Measurements from ENCODE around the gene USP17L17.
"Not testable (repeated sequence)": the region's sequence is repeated elsewhere in the genome, so short reads cannot be mapped to it uniquely, and the experiment has no call there.

The USP17L17 gene

GRCh38 chr4:9219852-9220251 is 23.8 kb upstream of the USP17L17 start, which contains the start of gene USP17L12:
Gene USP17L12, plus strand, starts transcription at chr4:9220152. Its CDS starts 0 bp downstream, at chr4:9220152.
- H3K36me3 ChIP-seq (replicated peaks in 1 of 2; ENCODE audit: control insufficient read depth in 2 of 2, insufficient read depth in 2 of 2, low read length in 2 of 2); H4K8ac ChIP-seq (ENCODE audit: low read depth, low read length); H3K4me2 ChIP-seq (ENCODE audit: insufficient read depth, low read length, poor library complexity, severe bottlenecking); H3K4me3 ChIP-seq (ENCODE audit: low read length in 2 of 2); H3K23ac ChIP-seq (ENCODE audit: low read depth, low read length, poor library complexity); H2BK120ac ChIP-seq (ENCODE audit: low read depth, low read length); H3K4me1 ChIP-seq (ENCODE audit: control insufficient read depth in 2 of 2, insufficient read depth in 1 of 2, low read depth in 1 of 2, low read length in 2 of 2); H2AK5ac ChIP-seq (ENCODE audit: low read depth, low read length); H2BK5ac ChIP-seq (ENCODE audit: low read length); H3K4ac ChIP-seq (ENCODE audit: low read length); H2BK15ac ChIP-seq (ENCODE audit: low read length); H3K9me3 ChIP-seq (replicated peaks in 1 of 2; ENCODE audit: control insufficient read depth in 2 of 2, insufficient read depth in 1 of 2, low read depth in 1 of 2, low read length in 2 of 2); H3K18ac ChIP-seq (ENCODE audit: low read length); H3K79me1 ChIP-seq (ENCODE audit: low read depth, low read length); H3K27me3 ChIP-seq (ENCODE audit: control insufficient read depth in 3 of 3, insufficient read depth in 3 of 3, low read depth in 1 of 3, low read length in 3 of 3); H2AFZ ChIP-seq (ENCODE audit: low read length); DNase-seq (ENCODE audit: low spot score); H3K14ac ChIP-seq (ENCODE audit: low read length); H3K27ac ChIP-seq (replicated peaks; ENCODE audit: low read length); H3K9ac ChIP-seq (ENCODE audit: low read depth, low read length, poor library complexity); H4K91ac ChIP-seq (ENCODE audit: low read depth, low read length, poor library complexity); H2BK12ac ChIP-seq (ENCODE audit: low read length): not testable (repeated sequence)
- WGBS, 2 donors (ENCODE audit: extremely low coverage in 2 of 2, insufficient read length in 2 of 2, insufficient replicate concordance in 1 of 2) = no CpG with 5 or more reads among the region's 13 CpGs

GRCh38 chr4:9224596-9224995 is 19.1 kb upstream of the USP17L17 start, which contains the start of gene USP17L13:
Gene USP17L13, plus strand, starts transcription at chr4:9224896. Its CDS starts 0 bp downstream, at chr4:9224896.
- H3K27me3 ChIP-seq (ENCODE audit: control insufficient read depth in 3 of 3, insufficient read depth in 3 of 3, low read depth in 1 of 3, low read length in 3 of 3); H3K18ac ChIP-seq (ENCODE audit: low read length); H3K4me2 ChIP-seq (ENCODE audit: insufficient read depth, low read length, poor library complexity, severe bottlenecking); H3K27ac ChIP-seq (replicated peaks; ENCODE audit: low read length); H2BK12ac ChIP-seq (ENCODE audit: low read length); H3K9me3 ChIP-seq (replicated peaks in 1 of 2; ENCODE audit: control insufficient read depth in 2 of 2, insufficient read depth in 1 of 2, low read depth in 1 of 2, low read length in 2 of 2); H2BK5ac ChIP-seq (ENCODE audit: low read length); H3K9ac ChIP-seq (ENCODE audit: low read depth, low read length, poor library complexity); H2AFZ ChIP-seq (ENCODE audit: low read length); H2BK15ac ChIP-seq (ENCODE audit: low read length); H4K91ac ChIP-seq (ENCODE audit: low read depth, low read length, poor library complexity); H4K8ac ChIP-seq (ENCODE audit: low read depth, low read length); H3K36me3 ChIP-seq (replicated peaks in 1 of 2; ENCODE audit: control insufficient read depth in 2 of 2, insufficient read depth in 2 of 2, low read length in 2 of 2); H2BK120ac ChIP-seq (ENCODE audit: low read depth, low read length); H3K4me3 ChIP-seq (ENCODE audit: low read length in 2 of 2); H3K23ac ChIP-seq (ENCODE audit: low read depth, low read length, poor library complexity); H3K4me1 ChIP-seq (ENCODE audit: control insufficient read depth in 2 of 2, insufficient read depth in 1 of 2, low read depth in 1 of 2, low read length in 2 of 2); H3K4ac ChIP-seq (ENCODE audit: low read length); DNase-seq (ENCODE audit: low spot score); H2AK5ac ChIP-seq (ENCODE audit: low read depth, low read length); H3K79me1 ChIP-seq (ENCODE audit: low read depth, low read length); H3K14ac ChIP-seq (ENCODE audit: low read length): not testable (repeated sequence)
- WGBS, 2 donors (ENCODE audit: extremely low coverage in 2 of 2, insufficient read length in 2 of 2, insufficient replicate concordance in 1 of 2) = no CpG with 5 or more reads among the region's 14 CpGs

GRCh38 chr4:9230249-9230648 is 13.4 kb upstream of the USP17L17 start:
- H2AK5ac ChIP-seq (ENCODE audit: low read depth, low read length); H3K14ac ChIP-seq (ENCODE audit: low read length); H3K4me1 ChIP-seq (ENCODE audit: control insufficient read depth in 2 of 2, insufficient read depth in 1 of 2, low read depth in 1 of 2, low read length in 2 of 2); H3K36me3 ChIP-seq (replicated peaks in 1 of 2; ENCODE audit: control insufficient read depth in 2 of 2, insufficient read depth in 2 of 2, low read length in 2 of 2); H4K91ac ChIP-seq (ENCODE audit: low read depth, low read length, poor library complexity); H3K27me3 ChIP-seq (ENCODE audit: control insufficient read depth in 3 of 3, insufficient read depth in 3 of 3, low read depth in 1 of 3, low read length in 3 of 3); H2BK12ac ChIP-seq (ENCODE audit: low read length); H3K4ac ChIP-seq (ENCODE audit: low read length); DNase-seq (ENCODE audit: low spot score); H3K79me1 ChIP-seq (ENCODE audit: low read depth, low read length); H3K4me2 ChIP-seq (ENCODE audit: insufficient read depth, low read length, poor library complexity, severe bottlenecking); H2BK15ac ChIP-seq (ENCODE audit: low read length); H3K9me3 ChIP-seq (replicated peaks in 1 of 2; ENCODE audit: control insufficient read depth in 2 of 2, insufficient read depth in 1 of 2, low read depth in 1 of 2, low read length in 2 of 2); H3K23ac ChIP-seq (ENCODE audit: low read depth, low read length, poor library complexity); H4K8ac ChIP-seq (ENCODE audit: low read depth, low read length); H2AFZ ChIP-seq (ENCODE audit: low read length); H2BK5ac ChIP-seq (ENCODE audit: low read length); H3K4me3 ChIP-seq (ENCODE audit: low read length in 2 of 2); H3K18ac ChIP-seq (ENCODE audit: low read length); H3K27ac ChIP-seq (replicated peaks; ENCODE audit: low read length); H3K9ac ChIP-seq (ENCODE audit: low read depth, low read length, poor library complexity); H2BK120ac ChIP-seq (ENCODE audit: low read depth, low read length): not testable (repeated sequence)
- no CpG with 5 or more reads among the region's 8 CpGs for WGBS, 2 donors (ENCODE audit: extremely low coverage in 2 of 2, insufficient read length in 2 of 2, insufficient replicate concordance in 1 of 2)

- not testable (repeated sequence) for H3K9me3 ChIP-seq (replicated peaks in 1 of 2; ENCODE audit: control insufficient read depth in 2 of 2, insufficient read depth in 1 of 2, low read depth in 1 of 2, low read length in 2 of 2); H3K23ac ChIP-seq (ENCODE audit: low read depth, low read length, poor library complexity); DNase-seq (ENCODE audit: low spot score); H3K4ac ChIP-seq (ENCODE audit: low read length); H4K91ac ChIP-seq (ENCODE audit: low read depth, low read length, poor library complexity); H3K14ac ChIP-seq (ENCODE audit: low read length); H3K4me3 ChIP-seq (ENCODE audit: low read length in 2 of 2); H2BK5ac ChIP-seq (ENCODE audit: low read length); H2BK120ac ChIP-seq (ENCODE audit: low read depth, low read length); H2AK5ac ChIP-seq (ENCODE audit: low read depth, low read length); H3K18ac ChIP-seq (ENCODE audit: low read length); H4K8ac ChIP-seq (ENCODE audit: low read depth, low read length); H3K4me2 ChIP-seq (ENCODE audit: insufficient read depth, low read length, poor library complexity, severe bottlenecking); H3K4me1 ChIP-seq (ENCODE audit: control insufficient read depth in 2 of 2, insufficient read depth in 1 of 2, low read depth in 1 of 2, low read length in 2 of 2); H3K79me1 ChIP-seq (ENCODE audit: low read depth, low read length); H3K36me3 ChIP-seq (replicated peaks in 1 of 2; ENCODE audit: control insufficient read depth in 2 of 2, insufficient read depth in 2 of 2, low read length in 2 of 2); H3K9ac ChIP-seq (ENCODE audit: low read depth, low read length, poor library complexity); H3K27ac ChIP-seq (replicated peaks; ENCODE audit: low read length); H2BK12ac ChIP-seq (ENCODE audit: low read length); H2BK15ac ChIP-seq (ENCODE audit: low read length); H2AFZ ChIP-seq (ENCODE audit: low read length); H3K27me3 ChIP-seq (ENCODE audit: control insufficient read depth in 3 of 3, insufficient read depth in 3 of 3, low read depth in 1 of 3, low read length in 3 of 3)
- no CpG with 5 or more reads among the region's 15 CpGs for WGBS, 2 donors (ENCODE audit: extremely low coverage in 2 of 2, insufficient read length in 2 of 2, insufficient replicate concordance in 1 of 2)
These were observed 9.6 kb upstream of the USP17L17 start, which contains the start of gene USP17L15 for GRCh38 chr4:9234085-9234484. Gene USP17L15, plus strand, starts transcription at chr4:9234385. Its CDS starts 0 bp downstream, at chr4:9234385.
